Hindlimb muscle (tissue), 1 donor: Measurements from ENCODE around the gene SKI. TPM values are rescaled to one million over a fixed set of nuclear protein-coding genes. Genes with fewer than 3 reads are reported as not detected.

Source experiments
- DNase-seq: peaks from one replicate; pipeline ENCODE4 v3.0.0-alpha.2; 2013
- polyA plus RNA-seq: library from polyadenylated mRNA; unstranded; fragments of 120-200 nt; gene quantifications from one replicate; pipeline ENCODE4 v1.2.1, GENCODE V29; 2013; ENCODE audit not compliant: insufficient read length

Gene SKI
- polyA plus RNA-seq, 1 donor: 70.0 TPM

DNA sequence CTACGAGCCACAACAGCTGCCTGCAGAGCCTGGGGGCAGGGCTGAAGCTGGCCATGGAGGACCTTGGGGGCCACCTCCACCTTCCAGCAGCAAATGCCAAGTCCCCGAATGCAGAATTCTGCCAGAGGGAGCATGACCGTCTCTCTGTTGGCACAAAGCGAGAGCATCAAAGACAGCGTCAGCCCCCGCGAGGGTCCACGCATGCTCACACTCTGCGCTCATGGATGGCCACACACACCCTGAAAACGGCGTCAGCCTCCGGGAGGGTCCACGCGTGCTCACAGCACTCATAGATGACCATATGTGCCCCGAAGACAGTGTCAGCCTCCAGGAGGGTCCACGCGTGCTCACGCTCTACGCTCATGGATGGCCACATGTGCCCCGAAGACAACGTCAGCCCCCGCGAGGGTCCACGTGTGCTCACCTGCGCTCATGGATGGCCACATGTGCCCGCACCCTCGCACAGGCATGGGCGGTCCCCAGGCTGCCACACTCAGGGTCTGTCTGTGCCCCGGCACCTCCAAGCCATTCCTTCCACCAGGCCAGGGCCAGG is 116.7 kb downstream of the SKI start:
- DNase-seq: no peak

DNA sequence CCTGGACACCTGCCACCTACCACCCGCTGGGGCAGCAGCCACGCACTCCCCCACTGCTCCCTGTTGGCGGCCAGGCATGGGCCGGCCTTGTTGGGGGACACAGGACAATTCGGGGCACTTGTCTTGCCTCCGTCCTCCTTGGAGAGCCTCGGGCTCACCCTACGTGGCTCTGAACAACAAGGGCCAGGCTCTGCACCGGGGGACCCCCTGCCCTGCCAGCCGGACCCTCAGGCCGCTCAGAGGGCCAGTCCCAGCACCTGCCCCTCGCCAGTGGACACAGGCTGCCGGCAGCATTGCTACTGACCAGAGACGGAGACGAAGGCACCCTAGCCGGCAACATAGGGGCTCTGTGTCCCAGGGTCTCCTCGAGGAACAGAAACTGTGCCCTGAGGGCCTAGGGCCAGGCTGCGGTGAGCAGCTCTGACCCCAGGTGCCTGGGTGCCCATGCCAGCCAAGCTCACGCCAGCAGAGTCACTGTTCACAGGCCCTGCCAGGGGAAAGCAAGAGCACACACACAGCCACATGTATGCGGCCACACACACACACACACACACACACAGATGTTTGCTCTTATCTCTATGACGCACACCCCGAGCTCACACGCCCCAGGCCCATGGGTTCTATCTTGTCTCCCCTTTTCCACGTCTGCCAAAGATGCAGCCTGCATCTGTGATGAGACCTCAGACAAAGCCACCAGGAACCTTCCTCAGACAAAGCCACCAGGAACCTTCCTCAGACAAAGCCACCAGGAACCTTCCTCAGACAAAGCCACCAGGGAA is 117.4 kb downstream of the SKI start:
- DNase-seq: no peak

DNA sequence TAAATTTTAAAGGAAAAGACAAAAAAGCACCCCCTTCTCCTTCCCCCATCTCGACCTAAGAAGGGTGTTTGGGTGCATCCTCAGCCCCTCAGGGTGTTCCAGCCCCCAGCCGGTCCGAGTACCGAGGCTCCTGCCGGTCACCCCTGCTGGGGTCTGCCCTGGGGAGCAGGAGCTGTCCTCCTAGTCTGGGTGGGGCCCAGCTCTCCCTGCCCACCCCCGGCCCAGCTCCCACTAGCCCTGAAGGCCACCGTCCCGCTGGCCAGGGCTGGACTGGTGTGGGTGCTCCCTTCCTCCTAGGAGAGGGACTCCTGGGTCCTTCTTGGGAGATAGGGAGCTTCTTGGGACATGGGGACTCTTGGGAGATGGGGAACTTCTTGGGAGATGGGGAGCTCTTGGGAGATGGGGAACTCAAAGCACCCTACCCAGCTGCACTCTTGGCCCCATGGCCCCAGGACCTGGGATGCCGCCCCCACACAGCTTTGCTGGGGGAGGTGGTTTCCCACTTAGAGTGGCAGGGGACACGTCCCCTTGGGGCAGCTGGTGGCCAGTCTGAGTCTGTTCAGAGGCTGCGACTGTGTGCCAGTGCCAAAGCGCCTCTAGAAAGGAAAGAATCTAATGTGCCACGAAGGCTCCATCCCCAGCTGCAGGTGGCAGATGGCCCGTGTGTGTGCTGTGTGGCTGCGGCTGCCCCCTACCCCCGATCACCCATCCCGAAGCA is 118.7 kb downstream of the SKI start:
- DNase-seq: no peak

DNA sequence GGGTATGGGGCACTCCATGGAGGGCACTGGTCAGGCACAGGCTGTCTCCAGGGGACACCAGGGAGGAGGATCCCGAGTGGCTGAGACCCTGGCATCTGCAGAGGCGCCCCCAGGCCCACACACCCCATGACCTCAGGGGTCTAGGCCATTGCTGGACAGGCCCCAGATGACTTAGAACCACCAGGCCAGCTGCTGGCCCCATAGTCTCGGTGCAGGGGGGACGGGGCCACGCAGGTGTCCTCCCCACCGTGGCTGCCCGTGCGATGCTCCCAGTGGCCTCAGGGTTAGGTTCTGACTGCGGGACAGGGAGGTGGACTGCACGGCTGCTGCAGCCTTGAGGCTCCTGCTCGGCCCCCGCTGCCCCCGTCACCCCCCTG is 119.3 kb downstream of the SKI start:
- DNase-seq: no peak

DNA sequence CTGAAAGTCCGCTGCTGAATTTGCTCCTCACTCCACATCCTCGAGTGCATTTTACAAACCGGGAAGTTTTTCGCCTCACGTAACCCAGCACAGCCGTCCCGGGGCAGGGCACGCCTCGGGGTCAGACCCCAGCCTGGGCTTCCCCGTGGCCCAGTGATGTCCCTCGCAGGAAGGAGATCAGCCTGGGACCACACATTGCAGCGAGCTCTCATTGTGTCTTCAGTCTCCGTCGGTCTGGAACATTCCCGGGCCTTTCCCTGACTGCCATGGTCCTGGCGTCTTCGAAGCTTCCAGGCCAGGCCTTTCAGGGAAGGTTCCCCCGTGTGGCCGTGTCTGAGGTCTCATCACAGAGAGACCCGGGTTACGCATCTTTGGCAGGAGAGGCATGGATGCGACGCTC is 119.8 kb downstream of the SKI start:
- DNase-seq: no peak

DNA sequence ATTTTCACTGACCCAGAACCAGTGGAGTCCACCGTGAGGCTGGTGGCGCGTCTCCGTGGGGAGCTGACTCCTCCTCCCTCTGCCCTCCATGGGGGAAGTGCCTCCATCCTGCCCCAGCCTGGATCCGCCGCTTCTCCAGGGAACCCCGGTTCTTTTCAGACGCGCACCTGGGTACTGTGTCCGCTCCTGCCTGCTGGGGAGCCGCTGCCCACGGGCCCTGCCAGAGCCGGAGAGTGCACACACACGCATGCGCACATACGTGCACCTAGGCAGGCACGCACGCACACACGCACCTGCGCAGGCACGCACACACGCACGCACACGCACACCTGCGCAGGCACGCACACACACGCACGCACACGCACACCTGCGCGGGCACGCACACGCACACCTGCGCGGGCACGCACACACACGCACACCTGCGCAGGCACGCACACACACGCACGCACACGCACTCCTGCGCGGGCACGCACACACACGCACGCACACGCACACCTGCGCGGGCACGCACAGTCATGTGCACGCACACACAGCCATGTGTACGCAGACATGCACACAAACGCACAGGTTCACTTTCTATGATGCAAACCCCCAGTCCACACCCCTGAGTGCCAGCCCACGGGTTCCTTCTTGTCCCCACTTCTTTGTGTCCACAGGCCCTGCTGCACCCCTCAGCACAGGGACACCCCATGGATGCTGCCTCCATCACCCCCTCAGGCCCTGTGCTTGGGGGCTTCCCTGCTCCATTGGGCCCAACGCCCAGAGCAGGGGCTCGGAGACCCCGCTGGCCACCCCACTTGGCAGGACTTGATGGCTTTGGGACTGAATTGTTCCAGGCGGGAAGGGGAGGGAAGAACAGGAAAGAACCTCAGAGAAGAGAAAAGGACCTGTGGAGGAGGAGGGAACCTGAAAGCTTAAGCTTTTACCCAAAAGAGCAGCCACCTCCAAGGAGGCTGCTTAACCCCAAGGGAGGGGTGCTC is 120.5 kb downstream of the SKI start:
- no peak for DNase-seq

DNA sequence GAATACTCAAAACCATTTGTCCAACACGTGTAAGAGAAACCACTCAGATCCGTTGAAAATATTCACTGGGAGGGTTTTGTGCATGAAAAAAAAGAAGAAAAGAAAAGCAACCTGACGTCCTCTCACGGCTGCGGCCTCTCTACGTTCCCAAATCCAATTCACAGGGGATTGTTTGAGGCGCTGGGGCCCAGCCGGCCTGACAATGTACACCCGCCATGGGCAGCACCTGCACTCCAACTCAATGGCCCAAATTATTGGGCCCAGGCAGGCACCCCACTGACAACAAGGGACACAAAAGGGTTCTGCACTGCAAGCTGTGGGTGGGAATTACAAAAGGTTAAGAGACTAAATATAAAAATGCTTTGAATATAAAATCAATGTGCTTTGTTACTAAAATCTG is 121.7 kb downstream of the SKI start:
- no peak for DNase-seq

DNA sequence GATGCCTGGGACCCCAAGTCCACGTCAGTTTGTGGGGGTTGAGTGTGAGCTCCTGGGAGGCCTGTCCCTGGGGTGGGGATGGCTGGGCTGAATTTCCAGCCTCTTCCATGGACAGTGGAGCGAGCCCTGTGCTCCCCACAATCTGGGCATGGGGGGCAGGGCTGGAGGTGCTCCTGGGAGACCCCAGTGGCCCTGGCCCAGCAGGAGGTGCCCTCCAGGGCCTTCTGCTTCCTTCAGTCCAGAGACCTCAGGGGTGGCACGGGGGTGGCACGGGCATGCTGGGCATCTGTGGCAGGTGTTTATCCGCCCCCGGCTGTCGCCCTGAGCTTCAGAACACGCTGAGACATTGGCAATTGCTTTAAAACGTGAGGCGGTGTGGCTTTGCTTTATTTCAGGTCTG is 122.4 kb downstream of the SKI start:
- DNase-seq: no peak

DNA sequence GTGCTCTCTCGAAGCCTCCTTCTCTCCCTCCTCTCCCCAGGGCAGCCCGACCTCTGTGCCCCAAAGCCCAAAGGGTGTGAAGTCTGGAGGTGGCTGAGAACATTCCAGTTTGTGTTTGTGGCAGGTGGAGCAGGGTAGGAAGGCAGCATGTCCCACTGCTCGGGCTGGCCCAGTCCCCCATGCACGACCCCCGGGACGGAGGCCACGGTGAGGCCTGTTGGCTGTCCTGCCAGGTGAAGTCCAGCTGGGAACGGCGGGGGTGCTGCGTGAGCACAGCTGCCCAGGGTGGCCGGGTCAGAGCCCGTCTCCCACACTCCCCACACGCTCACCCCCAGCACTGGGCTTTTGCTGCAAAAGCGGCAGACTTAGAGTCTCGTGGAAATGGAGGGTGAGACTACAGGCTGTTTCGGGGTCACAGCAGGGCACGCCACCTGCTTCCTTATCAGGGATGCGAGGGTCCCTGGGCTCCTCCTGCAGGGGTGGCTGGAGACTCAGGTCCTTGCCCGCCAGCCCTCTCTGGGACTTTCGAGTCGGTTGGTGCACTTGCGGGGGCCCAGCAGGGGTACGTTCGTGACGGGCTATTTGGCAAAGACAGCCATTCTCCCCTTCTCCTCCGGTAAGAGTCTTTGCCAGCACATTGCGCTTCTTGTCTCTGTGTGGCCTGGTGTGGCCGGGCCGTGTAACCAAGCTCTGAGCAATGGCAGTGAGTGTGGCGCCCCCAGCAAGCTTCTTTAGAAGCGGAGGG is 123.0 kb downstream of the SKI start:
- no peak for DNase-seq

DNA sequence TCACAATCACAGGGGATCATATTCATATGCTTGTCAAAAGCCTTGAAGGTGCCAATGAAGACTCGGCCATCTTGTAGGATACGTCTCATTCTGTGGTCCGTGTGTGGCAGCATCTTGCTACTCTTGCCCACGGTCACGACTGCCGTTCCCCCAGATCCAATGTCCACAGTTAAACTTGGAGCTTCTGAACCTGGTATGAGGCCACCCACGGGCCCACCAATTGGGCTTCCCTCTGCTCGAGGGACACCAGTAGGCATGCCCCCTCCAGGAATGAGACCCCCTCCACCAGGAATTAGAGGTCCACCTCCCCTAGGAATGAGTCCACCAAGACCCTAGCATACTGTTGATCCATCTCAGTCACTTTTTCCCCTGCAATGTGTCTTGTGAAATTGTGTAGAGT is 123.6 kb downstream of the SKI start:
- no peak for DNase-seq

DNA sequence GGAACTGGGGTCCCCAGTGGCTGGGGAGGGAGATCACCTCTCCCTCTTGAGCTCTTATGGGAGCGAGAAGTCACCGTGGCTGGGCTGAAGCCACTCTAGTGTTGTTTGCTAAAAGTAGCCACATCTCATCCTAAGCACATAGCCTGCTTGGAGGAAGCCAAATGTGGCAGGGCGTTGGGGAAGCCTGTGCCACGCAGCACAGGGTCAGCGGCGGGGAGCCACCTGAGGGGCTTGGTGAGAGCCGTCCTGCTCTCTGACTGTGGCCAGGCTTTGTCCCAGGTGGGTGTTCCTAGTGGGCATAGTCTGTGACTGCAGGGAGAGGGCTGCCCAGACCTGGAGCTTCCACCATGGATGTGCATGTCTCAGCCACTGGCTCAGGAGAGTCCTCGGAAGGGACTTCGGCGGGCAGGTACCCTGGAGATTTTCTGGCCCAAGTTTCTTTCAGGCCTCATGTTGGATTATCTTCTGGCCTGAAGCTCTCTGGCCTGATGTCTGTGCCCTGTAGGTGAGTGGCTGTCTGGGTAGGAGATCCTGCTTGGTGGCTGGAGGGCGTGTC is 124.3 kb downstream of the SKI start:
- DNase-seq: no peak

DNA sequence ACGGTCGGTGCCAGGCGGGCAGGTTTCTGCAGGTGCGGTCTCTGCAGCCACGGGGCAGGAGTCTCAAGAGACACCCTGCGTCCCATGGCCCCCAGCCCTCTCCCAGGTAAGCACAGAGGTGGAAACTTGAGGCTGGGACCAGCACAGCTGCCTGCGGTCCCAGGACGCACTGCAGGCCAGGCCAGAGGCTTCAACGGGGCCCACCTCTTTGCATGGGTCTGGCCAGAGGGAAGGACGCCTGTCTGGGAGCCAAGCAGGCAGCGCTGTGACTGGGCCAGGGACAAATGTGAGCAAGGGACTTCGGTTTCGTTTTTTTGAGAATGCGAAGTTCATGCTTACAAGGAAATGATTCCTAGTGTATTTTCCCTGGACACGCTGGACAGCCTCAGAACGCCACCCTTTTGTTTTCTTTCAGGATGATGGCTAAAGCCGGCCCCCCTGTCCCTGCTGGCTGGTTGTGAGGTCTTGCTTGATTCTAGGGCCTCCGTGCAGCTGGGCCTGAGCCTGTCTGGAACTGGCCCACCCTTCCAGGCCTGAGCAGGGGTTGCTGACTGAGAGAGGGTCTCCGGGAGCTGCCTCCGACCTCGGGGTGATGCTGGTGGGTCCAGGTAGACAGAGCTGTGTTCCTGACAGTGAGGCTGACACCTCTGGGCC is 124.9 kb downstream of the SKI start:
- no peak for DNase-seq

DNA sequence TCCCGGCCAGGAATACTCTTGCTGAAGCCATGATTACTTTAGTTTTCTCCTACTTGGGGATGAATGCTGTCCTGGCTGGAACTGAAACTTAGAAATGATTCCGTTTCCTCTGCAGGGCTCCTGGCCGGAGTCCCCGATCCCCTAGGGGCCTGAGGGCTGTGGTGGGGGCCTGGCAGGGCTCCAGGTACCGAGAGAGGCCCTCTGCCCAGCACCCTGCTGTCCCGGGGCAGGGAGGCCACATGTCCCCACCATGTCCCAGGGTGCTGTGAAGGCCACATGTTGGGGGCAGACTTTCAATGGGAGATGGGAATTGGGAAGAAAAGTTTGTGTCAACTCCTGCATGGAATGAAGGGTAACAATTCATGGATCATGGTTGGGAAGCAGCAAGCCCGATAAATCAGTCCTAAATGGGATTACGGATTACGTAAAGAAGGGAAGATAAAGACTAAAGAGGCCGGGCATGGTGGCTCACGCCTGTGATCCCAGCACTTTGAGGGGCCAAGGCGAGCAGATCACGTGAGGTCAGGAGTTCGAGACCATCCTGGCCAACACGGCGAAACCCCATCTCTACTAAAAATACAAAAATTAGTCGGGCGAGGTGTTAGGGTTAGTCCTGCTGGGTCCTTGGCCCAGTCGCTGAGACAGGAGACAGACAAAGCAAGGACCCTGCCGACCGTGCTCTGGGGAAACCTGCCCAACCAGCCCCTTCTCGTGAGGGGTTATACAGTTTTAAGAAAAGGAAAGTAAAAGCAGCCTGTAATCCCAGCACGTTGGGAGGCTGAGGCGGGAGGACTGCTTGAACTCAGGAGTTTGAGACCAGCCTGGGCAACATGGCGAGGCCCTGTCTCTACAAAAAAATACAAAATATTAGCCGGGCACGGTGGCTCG is 125.7 kb downstream of the SKI start:
- no peak for DNase-seq

DNA sequence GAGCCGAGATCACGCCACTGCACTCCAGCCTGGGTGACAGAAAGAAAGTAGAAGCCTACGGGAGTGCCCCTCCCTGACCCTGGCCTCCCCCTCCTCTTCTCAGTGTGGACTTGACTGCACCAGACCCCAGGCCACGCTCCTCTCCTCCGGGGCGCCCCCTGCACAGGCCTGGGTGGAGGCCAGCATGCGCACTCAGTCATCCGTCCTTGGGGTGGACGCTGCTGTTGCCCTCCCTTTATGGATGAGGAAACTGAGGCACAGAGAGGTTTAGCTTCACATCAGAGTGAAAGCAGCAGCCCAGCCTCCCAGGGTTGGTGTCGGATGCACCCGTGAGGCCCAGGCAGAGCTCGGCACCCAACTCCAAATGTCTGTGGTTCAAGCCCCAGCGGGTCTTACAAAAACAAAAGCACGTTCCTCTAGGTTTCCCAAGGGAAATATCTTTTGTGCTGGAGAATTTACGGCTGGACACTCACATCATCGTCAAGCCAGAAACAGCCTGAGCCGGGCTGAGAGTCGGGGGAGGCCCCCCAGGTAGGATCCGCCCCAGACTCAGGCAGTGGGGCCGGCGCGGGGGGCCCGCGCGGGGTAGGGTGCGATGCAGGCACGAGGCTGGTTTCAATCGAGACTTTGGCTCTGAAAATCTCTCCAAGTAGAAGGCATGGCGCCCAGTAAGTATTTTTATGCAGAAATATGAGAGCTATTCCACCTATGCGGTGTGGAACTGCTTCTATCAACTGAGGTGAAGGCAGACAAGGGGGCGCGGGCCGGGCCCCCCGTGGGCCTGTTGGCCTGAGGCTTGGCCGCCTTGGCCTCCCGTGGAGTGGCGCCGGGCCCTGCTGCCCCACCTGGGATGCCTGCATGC is 126.6 kb downstream of the SKI start:
- DNase-seq: no peak

DNA sequence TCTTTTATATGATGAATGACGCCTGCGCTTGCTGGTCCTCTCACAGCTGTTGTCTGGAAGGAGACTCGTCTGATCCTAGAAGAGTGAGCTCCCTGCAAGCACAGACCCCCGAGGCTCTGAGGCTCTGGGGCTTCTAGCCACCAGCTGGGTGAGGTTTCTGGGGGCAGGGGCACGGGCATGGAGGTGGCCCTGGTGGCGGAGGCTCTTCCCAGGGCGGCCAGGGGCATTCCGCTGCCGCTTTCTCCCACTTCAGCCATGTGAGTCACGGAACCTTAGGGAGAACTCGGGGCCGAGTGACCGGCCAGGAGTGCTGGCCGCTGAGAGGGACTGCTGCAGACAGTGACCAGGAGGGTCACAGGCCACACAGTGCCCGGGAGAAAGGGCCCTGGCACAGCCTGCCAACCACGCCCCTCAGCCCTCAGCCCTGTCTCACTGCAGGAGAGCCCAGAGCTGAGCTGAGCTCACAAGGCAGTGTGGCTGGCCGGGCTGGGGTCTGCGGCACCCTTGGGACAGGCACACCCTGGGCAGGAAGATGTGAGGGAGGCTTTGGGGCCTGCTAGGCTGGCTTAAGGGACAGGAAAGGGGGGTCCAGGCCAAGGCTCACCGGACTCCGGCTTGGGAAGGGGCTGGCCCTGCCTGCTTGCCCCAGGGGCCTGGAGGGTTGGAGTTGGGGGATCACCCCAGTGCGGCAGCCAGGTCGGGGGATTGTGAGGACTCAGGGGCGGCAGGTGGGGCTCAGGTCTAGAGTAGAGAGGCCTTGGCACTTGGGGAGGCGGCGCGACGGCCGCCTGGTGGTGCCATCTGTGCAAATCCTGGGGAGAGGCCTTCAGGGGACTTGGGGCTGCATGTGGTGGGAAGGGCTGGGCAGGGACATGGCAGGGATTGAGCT is 127.5 kb downstream of the SKI start:
- DNase-seq: no peak

DNA sequence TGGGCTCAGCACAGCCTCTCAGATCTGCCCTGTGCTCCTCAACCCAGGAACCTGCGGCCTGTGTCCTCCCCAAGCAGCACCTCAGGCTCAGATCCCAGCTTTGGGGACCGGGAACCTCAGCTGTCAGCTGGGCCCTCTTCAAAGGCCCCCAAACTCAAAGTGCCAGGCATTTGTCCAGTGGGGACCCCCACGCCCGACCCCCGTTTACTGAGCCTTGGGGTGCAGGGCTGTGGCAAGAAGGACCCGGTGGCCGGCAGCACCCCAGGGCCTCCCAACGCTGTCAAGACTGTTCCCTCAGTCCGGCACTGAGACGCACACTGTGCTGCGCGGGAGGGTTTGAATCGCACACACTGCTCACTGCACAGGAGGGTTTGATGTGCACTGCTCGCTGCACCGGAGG is 128.3 kb downstream of the SKI start:
- DNase-seq: no peak

DNA sequence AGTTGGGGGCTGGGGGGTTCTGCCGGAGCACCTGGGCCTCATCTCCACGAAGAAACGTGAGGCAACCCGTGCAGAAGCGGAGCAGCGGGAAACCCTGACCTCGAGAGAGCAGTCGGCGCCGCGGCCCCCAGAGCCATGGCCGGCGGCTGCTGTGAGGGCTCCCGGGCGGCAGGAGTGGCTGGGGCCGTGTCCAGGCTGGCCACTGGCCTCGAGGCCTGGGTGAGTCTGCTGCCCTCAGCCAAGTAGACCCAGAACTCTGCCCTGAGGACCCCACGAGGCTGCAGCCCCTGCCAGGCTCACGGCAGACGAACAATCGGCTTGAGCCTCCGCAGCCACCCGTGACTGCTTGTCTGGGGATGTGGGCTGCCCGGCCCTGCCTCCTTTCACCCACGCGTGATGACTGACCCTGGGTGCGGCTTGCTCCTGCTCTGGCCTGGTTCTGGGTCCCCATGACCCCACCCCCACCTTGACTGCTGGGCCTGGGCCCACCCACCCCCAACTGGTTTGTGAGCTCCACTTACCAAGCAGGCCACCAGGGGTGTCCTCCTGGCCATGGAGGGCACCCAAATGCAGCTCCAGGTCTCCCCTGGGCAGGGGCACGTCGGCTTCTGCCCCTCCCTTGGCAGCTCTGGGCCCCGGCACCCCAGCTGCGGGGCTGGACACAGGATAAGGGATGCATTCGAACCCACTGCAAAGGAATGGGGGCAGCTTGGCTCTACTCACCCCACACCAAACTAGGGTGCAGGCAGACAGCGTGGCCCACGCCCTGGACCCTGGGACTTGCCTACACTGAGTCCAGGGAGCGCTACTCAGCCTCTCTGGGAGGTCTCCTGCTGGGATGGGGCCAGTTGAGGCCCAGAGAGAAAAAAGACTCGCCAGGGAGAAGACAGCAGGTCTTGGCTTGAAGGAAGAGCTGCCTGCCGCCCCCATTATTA is 129.1 kb downstream of the SKI start:
- no peak for DNase-seq
